PC-3 (cell line): ENCODE data around the gene GNB3.

Experiments
- EZH2 ChIP-seq: fragments of 300-600 bp; sonication (generic); IDR thresholded peaks from one replicate; pipeline ENCODE4 v1.6.1; 2017; ENCODE audit warnings: antibody characterized with exemption, mild to moderate bottlenecking, low read length; ENCODE audit not compliant: unreplicated experiment
- EZH2phosphoT487 ChIP-seq: fragments of 300-600 bp; sonication (generic); IDR thresholded peaks from 2 replicates; pipeline ENCODE4 v1.6.1; 2018; ENCODE audit warnings: mild to moderate bottlenecking, antibody characterized with exemption, low read length, borderline replicate concordance
- TF ChIP-seq, protein P1 (sequence below): fragments of 300-600 bp; sonication (generic); conservative IDR thresholded peaks from 2 replicates; pipeline ENCODE4 v1.5.1; 2017; ENCODE audit warnings: antibody characterized with exemption, low read depth, mild to moderate bottlenecking, low read length

DNA sequence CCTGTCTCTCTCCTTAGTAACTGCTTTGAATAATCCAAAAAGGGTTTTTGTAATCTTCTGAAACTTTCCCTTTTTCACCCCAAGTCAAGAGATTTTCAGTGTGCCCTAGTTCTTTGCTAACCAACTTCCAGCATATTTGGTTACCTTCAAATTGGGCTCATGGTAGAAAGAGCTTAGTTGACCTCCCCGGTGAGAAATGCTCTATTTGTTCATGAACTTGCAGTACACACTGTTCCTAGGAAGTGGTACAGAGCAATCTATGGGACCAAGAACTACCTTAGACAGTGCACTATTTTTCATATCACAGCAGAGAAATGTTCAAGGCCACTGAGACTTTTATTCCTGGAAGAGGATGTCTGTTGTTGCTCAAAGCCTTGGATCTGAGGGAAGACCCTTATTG, 12.9 kb downstream of the GNB3 start:
- TF ChIP-seq EZH2 (no peak), EZH2phosphoT487 (no peak)
- TF ChIP-seq, protein P1, sequence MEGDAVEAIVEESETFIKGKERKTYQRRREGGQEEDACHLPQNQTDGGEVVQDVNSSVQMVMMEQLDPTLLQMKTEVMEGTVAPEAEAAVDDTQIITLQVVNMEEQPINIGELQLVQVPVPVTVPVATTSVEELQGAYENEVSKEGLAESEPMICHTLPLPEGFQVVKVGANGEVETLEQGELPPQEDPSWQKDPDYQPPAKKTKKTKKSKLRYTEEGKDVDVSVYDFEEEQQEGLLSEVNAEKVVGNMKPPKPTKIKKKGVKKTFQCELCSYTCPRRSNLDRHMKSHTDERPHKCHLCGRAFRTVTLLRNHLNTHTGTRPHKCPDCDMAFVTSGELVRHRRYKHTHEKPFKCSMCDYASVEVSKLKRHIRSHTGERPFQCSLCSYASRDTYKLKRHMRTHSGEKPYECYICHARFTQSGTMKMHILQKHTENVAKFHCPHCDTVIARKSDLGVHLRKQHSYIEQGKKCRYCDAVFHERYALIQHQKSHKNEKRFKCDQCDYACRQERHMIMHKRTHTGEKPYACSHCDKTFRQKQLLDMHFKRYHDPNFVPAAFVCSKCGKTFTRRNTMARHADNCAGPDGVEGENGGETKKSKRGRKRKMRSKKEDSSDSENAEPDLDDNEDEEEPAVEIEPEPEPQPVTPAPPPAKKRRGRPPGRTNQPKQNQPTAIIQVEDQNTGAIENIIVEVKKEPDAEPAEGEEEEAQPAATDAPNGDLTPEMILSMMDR: no peak
